Fibroblast of villous mesenchyme (primary cell): ENCODE measurements around the gene THG1L. TPM values are rescaled to one million over a fixed set of nuclear protein-coding genes. Genes with fewer than 3 reads are reported as not detected.

Experiments used
- DNase-seq: peaks from one replicate; pipeline ENCODE4 v3.0.0-alpha.2; 2010; ENCODE audit warnings: low read depth
- H3K4me3 ChIP-seq: 2 replicates; pipeline ENCODE4 v1.5.1; 2011; ENCODE audit warnings: low read depth, mild to moderate bottlenecking, low read length
- total RNA-seq: library from RNA; depleted of rRNA; stranded (reverse); fragments of >200 nt; gene quantifications from 2 replicates; pipeline ENCODE4 v1.2.3, GENCODE V29; 2012
- TF ChIP-seq, protein P1 (sequence below): IDR thresholded peaks from 2 replicates; pipeline ENCODE4 v1.5.1; 2012; ENCODE audit warnings: low read depth, mild to moderate bottlenecking, low read length; ENCODE audit not compliant: insufficient read depth

The THG1L gene
- total RNA-seq, 1 donor, result 21.6 TPM

GRCh38 chr5:157748760-157749461, 17.7 kb downstream of the THG1L start:
- TF ChIP-seq, protein P1, sequence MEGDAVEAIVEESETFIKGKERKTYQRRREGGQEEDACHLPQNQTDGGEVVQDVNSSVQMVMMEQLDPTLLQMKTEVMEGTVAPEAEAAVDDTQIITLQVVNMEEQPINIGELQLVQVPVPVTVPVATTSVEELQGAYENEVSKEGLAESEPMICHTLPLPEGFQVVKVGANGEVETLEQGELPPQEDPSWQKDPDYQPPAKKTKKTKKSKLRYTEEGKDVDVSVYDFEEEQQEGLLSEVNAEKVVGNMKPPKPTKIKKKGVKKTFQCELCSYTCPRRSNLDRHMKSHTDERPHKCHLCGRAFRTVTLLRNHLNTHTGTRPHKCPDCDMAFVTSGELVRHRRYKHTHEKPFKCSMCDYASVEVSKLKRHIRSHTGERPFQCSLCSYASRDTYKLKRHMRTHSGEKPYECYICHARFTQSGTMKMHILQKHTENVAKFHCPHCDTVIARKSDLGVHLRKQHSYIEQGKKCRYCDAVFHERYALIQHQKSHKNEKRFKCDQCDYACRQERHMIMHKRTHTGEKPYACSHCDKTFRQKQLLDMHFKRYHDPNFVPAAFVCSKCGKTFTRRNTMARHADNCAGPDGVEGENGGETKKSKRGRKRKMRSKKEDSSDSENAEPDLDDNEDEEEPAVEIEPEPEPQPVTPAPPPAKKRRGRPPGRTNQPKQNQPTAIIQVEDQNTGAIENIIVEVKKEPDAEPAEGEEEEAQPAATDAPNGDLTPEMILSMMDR, result no peak
- H3K4me3 ChIP-seq, result no peak overlapping the region
- peak; percentile 83 for DNase-seq

DNA sequence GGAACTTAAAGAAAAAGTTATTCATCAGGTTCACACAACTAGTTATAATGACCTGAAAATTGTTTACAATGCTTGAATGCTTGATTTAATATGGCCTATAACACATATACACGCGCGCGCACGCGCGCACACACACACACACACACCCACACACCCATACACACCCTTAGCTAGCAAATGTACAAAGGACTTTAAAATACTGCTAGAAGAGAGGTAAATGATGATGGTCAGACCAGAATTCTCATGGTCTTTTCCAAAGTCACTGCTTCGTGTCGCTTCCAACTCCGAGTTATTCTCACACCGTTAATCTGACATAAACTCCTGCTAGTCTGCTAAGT, 18.2 kb downstream of the THG1L start:
- TF ChIP-seq, protein P1, result no peak
- H3K4me3 ChIP-seq, result no peak overlapping the region
- no peak for DNase-seq

DNA sequence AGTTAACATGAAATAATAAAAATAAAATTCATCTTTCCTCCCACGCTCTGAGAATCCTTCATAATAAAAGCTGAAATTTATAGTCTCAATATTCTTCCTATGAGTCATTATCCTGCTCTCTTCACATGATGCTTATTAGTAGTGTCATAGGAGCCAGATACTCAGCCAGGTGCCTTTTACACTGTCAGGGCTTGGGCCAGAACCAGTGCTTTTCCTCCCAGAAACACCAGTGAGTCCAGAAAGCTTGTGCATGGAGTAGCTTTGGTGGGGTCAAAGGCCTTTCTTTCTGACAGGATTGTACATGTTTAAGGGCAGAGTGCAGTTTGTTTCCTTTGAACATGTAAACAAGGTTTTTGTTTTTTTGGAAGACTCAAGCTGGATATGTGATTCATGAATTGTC, 19.1 kb downstream of the THG1L start:
- H3K4me3 ChIP-seq, result no peak overlapping the region
- peak; percentile 72 for DNase-seq
- TF ChIP-seq, protein P1, result no peak

DNA sequence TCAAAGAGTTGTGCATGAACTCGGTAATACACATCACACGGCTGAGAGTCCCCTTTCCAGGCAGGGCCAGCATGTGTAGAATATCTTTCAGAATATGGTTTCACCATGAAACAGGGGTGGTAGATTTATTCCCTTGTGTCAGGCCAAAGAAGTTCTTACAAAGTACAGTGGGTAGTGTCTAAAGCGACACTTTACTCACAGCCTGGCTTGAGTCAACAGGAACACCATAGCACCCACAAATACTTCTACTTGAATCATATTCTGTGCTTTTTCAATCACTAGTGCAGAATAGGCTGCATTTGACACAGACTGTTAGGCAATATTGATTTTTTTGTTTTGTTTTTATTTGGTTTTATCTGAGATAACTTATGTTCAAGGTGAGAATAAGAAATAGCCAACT, 24.9 kb downstream of the THG1L start:
- no peak for DNase-seq
- TF ChIP-seq, protein P1, result no peak
- no peak overlapping the region for H3K4me3 ChIP-seq

- TF ChIP-seq, protein P1, result no peak
- no peak for DNase-seq
- H3K4me3 ChIP-seq, result no peak overlapping the region
Observed at GRCh38 chr5:157758706-157759105, 27.5 kb downstream of the THG1L start.

DNA sequence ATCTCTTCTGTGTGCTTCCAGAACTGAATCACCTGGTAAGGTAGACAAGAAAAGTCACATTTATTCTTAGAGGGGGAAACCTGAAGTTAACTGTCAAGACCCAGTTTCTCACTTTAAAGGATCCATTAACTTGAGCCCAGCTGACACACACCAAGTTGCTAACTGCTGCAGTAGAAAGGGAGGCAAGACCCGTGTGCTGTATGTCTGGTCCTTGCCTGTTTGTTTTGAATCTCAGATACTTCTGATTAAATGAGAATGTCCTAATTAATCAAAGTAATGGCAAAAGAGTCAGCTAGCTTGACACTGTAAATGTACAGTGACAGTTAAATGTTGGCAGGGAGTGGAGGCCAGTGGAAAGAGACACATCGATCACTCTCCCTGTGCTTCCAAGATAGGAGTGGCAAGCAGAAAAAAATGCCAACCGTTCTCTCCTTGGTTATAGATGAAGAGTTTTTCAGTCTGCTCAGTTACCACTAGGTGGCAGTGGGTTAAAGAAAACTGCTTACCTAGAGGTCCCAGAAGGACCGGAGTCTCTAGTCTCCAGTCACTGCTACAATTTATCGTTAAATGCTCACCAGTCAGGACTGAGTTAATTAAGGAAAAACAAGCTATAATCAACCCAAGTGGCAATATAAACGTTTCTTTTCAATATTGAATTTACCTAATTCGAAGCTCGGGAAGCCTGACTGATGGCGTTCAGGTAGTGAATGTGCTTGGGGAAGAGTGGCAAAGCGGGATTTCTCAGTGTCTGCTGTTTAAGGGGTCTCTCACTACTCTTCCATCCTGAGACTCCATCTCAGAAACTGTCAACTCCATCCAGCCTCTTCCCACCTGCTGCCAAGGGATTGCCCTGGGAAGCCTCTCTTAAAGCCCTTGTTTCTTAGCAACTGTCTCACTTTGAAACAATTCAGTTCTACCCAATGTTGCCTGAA, 30.7 kb downstream of the THG1L start:
- no peak overlapping the region for H3K4me3 ChIP-seq
- TF ChIP-seq, protein P1, result peak; percentile 91
- peak; percentile 75 for DNase-seq
